Activated CD4-positive, CD25-positive, alpha-beta regulatory T cell (primary cell): ENCODE data around the gene TWIST2.

Source experiments
- DNase-seq, 4 experiments: peaks; one replicate each; lab custom pipeline; 2025; lab: John Stamatoyannopoulos, UW

Gene TWIST2

DNA sequence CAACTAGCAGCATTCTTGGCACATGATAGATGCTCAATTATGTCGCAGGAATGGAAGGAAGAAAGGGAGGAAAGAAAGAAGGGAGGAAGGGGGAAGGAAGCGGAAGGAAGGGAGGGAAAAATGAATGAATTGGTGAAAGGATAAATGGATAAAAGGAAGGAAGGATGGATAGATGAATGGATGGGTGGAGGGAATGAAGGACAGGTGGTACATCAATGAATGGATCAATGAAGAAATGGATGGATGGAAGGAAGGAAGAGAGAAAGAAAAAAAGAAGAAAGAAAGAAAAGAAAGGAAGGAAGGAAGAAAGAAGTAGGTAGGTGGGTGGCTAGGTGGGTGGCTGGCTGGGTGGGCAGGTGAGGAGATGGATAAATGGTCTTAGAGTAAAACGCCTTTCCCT is 56.8 kb downstream of the TWIST2 start:
- DNase-seq: no peak

DNA sequence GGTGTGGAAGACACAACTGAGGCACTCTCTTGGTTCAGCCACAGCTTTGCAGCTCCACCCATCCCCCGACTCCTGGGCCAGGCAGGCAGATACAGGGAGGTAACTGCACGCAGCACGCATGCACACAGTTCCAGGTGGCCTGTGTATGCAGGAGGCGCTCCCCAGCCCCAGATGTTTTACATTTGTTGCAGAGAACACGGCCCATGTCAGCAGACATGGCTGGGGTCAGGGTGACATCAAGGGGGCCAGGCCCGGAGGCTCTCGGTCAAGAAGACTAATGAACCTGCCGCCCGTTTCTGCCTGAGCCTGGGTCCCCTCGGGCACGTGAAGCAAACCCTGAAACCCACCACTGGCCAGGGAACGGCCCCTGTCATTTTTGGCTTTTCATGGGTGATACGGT is 57.3 kb downstream of the TWIST2 start:
- no peak for DNase-seq

DNA sequence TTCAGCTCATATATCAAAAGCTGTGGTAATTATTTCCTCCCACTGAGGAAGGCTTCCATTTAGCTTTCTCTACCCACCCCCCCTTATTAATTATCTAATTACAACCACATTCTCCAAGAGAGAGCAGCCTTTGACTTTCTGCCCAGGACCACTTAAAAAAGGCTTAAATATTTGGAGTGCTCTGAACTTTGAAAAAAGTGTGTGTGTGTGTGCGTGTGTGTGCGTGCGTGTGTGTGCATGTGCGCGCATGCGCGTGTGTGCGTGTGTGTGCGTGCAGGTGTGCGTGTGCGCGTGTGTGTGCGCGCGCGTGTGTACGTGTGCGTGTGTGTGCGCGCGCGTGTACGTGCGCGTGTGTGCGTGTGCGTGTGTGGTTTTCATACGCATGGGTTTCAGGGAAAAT is 57.8 kb downstream of the TWIST2 start:
- DNase-seq: no peak

DNA sequence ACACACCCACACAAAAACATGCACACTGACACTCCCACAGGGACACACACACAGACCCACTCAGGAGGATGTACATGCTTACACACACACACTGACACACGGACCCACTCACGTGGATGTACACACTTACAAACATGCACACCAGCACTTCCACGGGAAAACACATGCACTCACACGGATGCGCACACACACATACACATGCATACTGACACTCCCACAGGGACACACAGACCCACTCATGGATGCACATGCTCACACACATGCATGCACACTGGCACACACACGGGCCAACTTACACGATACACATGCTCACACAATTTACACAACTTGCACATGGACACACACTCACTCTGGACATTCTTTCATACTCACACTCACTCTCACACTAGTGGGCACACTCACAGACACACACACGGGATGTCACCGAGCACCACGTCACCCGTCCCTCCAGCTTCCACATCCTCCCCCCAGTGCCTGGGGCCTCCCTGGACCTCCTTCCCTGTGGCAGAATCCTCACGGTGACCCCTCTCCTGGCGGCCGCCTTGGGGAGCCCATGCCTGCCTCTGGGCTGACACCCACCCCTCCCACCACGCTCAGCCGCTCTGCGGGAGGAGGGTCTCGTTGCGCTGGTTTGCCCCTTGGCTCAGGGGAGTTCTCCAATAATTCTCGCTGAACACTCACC is 58.5 kb downstream of the TWIST2 start:
- DNase-seq: no peak

DNA sequence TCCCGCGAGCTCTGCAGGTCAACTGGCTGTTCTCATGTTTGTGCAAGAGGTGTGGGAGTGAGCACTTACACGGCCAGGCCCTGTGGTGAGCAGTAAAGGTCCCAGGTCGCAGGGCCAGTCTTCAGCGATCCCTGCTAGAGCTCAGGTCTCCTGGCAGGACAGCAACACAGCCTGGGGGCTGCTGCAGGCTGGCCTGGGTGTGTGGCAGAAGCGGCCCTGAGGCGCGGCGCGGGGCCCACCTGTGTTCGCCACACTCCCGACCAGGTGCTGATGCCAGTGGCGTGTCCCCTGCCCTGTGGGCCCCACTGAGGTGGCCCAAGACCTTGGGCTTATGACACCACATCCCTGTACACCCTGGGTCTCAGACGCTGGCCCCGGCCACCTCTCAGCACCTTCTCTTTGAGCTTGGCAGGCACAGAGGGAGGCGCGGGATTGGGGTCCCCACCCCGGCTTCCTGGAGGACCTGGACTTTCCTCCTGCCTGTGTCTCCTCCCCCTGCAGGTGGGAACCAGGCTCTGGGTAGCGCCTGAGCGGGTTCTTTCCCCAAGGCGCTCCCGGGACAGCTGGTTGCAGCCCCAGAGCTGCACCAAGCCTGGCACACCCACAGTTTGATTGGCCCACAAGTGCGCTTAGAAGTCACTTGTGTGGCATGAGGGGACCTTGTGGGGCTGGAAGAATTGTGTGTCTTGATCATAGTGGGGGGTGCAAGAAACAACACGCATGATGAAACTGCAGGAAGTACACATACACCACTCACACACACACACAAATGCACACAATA is 59.2 kb downstream of the TWIST2 start:
- no peak for DNase-seq

DNA sequence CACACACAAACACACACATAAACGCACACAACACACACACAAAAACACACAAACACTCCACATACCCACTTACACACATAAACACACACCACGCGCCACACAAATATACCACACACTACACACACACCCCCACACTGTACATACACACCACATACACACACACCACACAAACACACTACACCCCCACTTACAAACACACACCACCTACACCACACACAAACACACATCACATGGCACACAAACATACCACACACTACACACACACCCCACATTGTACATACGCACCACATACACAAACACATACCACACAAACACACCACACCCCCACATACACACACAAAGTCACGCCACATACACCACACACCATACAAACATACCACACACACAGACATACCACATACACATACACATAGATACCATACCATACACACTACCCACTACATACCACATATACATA is 59.9 kb downstream of the TWIST2 start:
- DNase-seq: no peak

DNA sequence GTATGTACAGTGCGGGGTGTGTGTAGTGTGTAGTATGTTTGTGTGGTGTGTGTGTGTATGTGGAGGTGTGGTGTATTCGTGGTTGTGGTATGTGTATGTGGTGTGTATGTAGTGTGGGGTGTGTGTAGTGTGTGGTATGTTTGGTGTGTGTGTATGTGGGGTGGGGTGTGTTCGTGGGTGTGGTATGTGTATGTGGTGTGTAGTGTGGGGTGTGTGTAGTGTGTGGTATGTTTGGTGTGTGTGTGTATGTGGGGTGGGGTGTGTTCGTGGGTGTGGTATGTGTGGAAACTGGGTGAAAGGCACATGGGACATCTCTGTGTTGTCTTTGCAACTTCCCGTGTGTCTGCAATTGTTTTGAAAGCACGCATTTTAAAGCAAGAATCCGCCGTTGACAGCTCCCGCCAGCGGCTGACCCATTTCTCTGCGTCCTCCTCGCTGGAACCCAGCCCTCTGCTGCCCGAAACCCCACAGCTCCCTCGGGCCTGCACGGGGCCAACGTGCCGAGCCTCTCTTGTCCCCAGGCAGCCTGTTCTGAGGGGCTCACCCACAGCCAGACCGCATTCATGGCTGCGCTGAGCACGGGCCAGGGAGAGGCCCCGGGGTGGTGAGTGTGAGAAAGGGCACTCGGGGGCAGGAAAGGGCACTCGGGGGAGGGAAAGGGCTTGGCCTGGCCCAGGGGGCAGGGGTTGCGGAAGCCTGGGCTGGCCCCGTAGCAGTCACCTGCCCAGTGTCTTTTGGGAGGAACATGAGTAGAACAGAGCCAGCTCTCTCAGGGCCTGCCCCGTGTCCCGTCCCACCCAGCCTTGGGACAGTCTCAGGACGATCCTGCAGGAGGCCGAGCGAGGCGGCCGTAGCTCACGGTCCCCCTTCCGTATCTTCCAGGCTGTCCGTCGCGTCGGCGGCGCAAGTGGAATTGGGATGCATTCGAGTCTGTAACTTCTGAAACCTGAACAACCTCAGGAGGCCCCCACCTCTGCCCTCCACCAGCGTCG is 61.4 kb downstream of the TWIST2 start:
- no peak for DNase-seq

DNA sequence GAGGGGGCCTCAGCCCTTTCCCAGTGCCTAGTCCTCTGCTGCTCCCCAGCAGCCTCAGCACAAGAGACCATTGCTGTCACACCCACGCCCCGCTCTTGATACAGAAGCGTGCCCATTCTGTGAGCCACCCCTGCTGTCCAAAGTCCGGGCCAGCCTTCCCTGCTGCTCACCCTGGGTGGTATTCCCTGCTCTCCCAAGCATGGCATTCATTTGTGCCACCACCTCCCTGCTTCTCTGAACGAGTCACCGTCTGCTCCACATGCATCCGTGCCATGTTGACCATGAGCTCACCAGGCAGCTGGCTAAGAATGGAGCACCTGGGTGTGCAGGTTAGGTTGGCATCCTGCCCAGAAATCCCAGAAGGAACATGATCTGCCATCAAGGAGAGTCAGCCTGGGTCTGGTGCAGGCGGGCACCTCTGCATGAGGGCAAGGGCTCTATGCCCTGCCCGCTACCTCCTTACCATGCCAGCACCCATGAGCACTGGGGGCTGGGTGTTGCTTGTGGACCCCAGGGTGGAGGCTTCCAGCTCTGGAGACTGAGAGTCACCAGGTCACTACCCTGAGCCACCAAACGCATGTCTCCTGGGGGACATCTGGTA is 63.0 kb downstream of the TWIST2 start:
- DNase-seq: no peak

DNA sequence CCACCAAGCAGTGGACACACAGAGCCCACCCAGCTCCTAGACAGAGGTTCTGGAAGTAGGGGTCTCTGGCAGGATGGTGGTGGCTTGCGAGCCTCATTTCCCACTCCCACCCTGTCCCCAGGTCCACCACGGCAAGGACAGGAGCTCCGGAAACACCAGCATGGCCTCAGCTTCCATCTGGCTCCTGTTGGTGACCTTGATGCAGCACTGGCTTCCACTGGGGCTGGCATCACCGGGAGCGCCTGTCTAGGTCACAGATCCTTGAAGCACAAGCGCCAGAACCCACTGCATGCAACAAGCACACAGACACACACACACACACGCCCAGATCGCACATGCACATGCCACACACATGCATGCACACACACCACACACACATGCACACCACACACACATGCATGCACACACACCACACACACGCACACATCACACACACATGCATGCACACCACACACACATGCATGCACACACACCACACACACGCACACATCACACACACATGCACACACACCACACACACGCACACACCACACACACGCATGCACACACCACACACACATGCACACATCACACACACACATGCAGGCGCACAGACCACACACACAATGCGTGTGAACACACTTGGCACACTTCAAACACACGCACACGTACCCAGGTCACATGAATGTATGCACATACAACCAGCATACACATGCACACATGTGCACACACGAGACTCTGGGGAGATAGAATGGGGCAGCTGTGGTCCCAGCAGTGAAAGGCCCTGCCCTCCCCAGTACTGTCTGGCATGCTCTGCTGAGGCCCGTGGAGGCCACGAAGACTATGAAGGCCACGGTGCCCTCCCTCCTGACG is 63.7 kb downstream of the TWIST2 start:
- DNase-seq: no peak

DNA sequence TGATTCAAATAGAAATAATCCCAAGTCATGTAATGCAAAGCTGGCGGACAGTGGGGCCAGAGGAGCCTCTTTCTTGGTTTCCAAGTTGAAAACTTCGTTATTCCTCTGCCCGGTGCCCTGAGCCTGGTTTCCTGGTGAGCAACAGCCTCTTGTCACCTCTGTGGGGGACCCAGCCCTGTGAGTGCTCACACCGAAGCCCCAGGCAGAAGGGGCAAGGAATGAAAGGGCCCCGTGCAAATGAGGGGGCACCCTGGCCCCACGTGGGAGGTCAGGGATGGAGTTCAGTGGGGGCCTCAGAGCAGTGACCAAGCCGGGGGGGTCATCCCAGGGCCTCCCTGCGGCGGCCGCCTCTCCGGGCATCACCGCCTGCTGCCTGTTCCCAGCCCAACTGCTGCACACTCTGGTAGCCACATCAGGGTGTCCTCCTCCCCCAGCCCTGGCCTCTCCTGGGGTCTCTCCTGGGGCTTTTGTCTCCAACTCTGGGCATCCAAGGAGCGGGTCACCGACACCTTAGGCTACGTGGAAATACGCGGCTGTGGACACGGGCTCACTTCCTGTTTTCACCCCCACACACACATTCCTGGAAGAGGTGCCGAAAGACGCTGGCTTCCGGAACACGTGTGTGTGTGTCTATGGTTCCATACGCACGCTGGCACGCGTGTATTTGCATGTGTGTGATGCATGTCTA is 64.5 kb downstream of the TWIST2 start:
- DNase-seq: no peak

DNA sequence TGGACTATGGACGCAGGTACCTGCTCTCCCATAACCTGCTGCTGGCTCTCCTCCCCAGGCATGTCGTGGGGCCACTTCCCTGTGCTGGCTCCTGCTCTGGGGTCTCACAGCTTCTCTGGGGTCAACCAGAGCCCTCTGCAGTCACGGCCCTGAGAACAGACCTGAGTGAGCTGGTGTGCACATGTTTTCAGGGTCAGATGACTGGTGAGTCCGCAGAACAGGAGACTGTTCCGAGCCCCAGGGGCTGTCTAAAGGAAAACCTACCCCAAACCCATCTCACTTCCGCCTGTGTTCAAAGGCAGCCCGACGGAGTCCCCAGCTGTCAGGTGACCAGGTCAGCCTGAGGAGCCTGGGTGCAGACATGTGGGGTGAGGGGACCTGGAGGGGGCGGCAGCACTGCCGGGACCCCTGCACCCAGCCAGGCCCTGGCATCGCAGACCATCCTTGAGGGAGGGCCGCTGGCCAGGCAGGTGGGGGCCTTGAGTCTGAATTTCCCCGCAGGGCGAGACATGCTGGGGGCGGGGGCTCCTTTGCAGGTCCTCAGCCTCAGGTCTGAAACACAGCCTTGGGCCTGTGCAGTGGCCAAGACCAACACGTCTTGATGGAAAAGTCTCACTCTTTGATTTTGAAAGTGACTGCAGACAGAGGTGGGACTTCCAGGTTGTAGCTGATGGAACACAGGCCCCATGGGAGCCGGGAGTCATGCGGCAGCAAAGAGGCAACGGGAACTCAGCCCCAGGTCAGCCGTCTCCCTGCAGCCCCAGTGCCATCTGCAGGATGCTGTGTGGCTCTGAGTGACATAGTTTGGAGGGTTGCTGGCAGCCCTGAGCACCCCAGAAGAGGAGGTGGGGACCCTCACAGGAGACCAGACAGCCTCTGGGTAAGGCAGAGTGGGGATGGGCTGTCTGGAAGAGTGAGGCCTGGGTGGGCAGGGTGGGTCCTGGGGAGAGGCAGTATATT is 65.3 kb downstream of the TWIST2 start:
- no peak for DNase-seq

DNA sequence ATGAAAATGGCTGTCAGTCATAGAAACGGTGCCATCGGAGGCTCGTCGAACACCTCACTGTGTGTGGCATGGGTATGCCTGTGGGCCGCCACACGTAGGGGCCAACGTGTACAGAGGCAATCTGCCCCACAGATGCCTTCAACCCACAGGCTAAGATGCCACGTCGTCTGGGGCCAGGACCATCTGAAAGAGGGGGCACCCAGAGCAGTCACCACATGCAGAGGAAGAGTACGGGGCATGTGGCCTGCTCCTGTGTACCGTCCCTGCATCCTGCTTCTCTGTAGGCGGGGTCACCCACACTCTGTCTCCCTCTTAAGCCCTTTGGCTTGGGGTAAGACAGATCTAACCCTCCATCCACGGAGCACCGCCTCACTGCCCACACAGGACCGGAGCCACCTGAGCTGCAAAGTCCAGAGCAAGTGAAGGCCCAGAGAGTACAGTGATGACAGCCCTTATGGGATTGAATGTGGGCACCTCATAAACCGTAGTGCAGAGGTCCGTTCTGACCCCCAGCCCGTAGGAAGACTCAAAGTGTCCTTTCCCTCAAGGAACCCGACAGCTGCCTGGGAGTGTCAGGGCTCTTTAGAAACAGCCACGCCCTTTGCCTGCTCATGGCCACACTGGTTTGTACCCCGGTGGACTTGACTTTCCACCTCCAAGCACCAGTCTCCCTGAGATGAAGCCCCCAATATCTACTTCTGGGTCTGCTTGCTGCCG is 66.2 kb downstream of the TWIST2 start:
- no peak for DNase-seq

DNA sequence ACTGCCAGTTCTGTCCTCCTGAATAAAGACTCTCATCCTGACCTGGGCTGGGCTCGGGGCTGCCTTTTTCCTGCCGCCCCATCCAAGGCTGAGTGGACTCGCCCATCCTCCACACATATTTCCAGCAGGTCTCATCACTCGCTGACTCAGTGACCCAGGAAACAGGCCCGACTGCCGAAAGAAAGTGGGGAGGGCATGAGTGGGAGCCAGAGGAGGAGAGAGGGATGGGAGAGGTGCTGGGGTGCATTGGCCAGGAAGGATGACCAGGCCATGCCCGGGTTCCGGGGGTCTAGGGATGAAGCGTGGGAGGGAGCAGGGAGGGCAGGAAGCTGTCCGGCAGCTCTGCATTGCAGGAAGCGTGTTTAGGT is 66.7 kb downstream of the TWIST2 start:
- no peak for DNase-seq

DNA sequence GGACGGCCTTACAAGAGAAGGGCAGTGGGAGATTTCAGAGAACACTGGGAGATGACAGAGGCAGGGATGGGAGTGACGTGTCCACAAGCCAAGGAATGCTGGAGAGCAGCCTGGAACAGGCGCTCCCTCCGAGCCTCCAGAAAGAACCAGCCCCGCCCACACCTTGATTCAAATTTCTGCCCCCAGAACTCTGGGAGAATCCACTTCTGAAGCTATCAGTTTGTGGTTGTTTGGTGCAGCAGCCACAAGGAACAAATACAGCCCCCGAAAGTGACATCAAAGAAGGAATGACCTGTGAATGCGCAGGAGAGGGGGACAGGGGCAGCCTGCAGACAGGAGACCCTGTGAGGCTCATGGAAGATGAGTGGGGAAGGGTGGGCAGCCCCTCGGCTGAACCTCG is 67.3 kb downstream of the TWIST2 start:
- DNase-seq: no peak

DNA sequence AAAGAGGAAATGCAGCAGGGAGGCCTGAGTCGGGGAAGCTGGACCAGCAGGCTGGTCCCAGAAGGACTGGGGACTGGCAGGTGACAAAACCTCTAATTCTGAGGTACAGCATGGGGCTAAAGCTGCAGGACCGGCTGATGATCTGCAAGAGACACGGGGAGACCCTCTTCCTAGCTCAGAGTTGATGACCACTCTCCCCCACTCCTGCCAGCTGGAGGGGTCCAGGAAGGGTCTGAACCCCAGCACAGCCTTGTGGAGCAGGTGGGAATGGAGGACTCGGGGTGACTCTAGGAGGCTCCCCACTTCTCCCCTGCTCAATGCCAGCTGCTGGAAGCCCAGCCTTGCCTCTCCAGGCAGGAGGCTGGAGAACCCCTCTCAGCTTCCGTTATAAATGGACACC is 67.7 kb downstream of the TWIST2 start:
- no peak for DNase-seq

DNA sequence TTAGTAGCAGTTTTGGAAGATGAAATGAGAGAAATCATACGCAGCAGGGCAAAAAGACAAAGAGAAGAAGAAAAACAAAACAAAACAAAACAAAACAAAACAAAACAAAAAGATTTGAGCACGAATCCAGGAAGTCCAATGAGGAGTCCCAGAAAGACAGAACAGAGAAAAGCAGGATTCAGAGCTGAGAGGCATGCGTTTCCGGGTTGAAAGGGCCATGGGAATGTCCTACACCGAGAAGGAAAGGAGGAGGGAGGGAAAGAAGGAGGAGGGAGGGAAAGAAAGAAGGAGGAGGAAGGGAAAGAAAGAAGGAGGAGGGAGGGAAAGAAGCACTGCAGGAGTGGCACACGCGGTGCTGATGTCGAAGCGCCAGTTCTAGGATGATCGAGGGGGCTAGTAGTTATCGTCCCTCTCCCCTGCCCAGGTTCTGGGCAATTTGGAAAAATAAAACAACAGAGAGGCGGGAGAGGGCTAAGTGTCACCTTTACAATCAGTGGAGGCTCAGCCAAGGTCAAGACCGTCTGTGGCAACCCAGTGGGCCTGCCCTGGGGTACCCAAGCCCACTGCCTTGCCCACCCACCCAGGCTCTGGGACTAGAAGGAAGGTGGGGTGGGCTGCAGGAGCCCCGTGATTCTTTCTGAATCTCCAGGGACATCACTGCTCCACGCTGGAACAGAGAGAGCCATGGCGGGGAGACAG is 68.4 kb downstream of the TWIST2 start:
- DNase-seq: no peak

DNA sequence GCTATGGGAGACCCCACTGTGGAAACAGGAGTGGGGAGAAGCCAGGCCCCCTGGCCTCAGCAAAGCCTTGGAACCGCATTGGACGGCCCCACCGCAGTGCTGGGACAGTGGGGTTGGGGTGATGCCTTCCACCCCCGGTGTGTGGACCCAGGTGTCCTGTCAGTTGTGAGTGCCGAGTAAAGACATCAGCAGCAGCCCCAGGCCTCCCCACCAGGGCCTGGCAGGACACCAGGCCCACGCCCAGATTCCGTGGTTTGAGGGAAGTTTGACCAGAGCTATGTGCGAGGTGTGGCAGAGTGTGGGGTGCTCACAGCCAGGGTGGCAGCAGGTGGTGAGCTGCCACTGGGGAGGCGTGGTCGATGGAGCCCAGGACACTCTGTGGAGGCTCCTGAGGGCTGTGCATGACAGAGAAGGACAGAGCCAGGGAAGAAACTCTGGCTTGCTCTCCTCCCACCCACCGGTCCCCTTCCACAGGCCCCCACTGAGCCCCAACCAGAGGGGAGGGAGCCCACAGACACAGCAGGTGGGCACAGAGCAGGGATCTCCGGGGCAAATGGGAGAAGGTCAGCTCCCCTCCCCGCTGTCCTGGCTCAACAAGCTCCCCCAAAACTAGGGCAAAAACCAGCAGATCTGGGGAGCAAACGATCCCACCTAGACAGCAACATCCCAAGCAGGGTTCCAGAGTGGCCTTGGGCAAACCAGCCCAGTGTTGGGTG is 69.1 kb downstream of the TWIST2 start:
- no peak for DNase-seq
